OCI-LY3 (cell line): ENCODE results near the gene PDGFRA.

Experiments
- EZH2phosphoT487 ChIP-seq: fragments of 200-600 bp; shearing (Covaris generic); IDR thresholded peaks from 2 replicates; pipeline ENCODE4 v1.6.1; 2018; ENCODE audit warnings: antibody characterized with exemption, mixed run types, low read depth
- TF ChIP-seq, protein P1 (sequence below): fragments of 200-600, 300-600 bp; sonication (generic); IDR thresholded peaks from 2 replicates; pipeline ENCODE4 v1.5.1; 2014; ENCODE audit warnings: antibody characterized with exemption, low read length, low read depth

DNA sequence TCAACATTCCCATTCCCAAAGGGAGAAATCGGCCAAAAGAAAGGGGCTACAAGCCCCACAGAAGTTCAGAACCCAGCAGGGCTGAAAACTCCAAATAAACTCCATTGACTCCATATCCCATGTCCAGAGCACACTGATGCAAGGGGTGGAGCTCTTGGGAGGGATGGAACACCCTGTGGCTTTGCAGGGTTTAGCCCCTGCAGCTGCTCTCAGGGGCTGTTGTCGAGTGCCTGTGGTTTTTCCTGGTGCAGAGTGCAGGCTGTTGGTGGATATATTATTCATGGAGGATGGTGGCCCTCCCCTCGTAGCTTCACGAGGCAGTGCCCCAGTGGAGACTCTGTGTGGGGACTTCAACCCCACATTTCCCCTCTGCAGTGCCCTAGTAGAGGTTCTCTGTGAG lies 53.7 kb downstream of the PDGFRA start:
- TF ChIP-seq, protein P1, sequence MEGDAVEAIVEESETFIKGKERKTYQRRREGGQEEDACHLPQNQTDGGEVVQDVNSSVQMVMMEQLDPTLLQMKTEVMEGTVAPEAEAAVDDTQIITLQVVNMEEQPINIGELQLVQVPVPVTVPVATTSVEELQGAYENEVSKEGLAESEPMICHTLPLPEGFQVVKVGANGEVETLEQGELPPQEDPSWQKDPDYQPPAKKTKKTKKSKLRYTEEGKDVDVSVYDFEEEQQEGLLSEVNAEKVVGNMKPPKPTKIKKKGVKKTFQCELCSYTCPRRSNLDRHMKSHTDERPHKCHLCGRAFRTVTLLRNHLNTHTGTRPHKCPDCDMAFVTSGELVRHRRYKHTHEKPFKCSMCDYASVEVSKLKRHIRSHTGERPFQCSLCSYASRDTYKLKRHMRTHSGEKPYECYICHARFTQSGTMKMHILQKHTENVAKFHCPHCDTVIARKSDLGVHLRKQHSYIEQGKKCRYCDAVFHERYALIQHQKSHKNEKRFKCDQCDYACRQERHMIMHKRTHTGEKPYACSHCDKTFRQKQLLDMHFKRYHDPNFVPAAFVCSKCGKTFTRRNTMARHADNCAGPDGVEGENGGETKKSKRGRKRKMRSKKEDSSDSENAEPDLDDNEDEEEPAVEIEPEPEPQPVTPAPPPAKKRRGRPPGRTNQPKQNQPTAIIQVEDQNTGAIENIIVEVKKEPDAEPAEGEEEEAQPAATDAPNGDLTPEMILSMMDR = no peak
- TF ChIP-seq EZH2phosphoT487 = no peak
